K562 (cell line): ENCODE results near the gene CMSS1. TPM values are rescaled to one million over a fixed set of nuclear protein-coding genes. Genes with fewer than 3 reads are reported as not detected.
A peak's percentile ranks its signal among the peaks of the same experiment; 100 is the strongest.

Source experiments
- ASH1L ChIP-seq: fragments of 450-650 bp; IDR thresholded peaks from 2 replicates; pipeline ENCODE4 v1.6.1; 2018; ENCODE audit warnings: borderline replicate concordance, mild to moderate bottlenecking, low read depth; ENCODE audit not compliant: partially characterized antibody
- EHMT2 ChIP-seq: fragments of 450-650 bp; IDR thresholded peaks from 2 replicates; pipeline ENCODE4 v1.6.1; 2018; ENCODE audit warnings: antibody characterized with exemption
- HDAC6 ChIP-seq: IDR thresholded peaks from 2 replicates; pipeline ENCODE4 v1.6.1; 2012; ENCODE audit warnings: low read depth, mild to moderate bottlenecking, control low read depth, inconsistent platforms, low read length, moderate library complexity
- MCM3 ChIP-seq: fragments of 450-650 bp; IDR thresholded peaks from 2 replicates; pipeline ENCODE4 v1.6.1; 2016
- NR3C1 ChIP-seq: sonication (generic); formaldehyde crosslinking; IDR thresholded peaks from 2 replicates; pipeline ENCODE4 v1.8.1; 2022; ENCODE audit warnings: missing genetic modification reagents
- RFX5 ChIP-seq: IDR thresholded peaks from 2 replicates; pipeline ENCODE4 v1.6.1; 2011; ENCODE audit warnings: low read depth, mild to moderate bottlenecking, improper control_type of control experiment, low read length
- SOX6 ChIP-seq: fragments of 450-650 bp; IDR thresholded peaks from 2 replicates; pipeline ENCODE4 v1.6.1; 2014; ENCODE audit warnings: mild to moderate bottlenecking
- ZNF184 ChIP-seq: sonication (generic); formaldehyde crosslinking; IDR thresholded peaks from 2 replicates; pipeline ENCODE4 v1.5.0; 2020; ENCODE audit warnings: missing genetic modification reagents
- polyA plus RNA-seq, 8 experiments: library from polyadenylated mRNA; depleted of rRNA in 4 of 8; stranded (reverse) in 5 of 8; unstranded in 3 of 8; fragments of >200 nt; fragmentation: Nextera tagmentation in 2 of 8; fragmentation: Illumina TruSeq in 1 of 8; extraction: Ambion mirVana in 2 of 8; extraction: Trizol in 1 of 8; gene quantifications; 2 replicates each; pipeline versions ENCODE4 v1.2.1 to v1.2.3, GENCODE V29; 2011 to 2014; ENCODE audit warnings: inconsistent platforms in 1 of 8, missing spikeins in 1 of 8
- total RNA-seq, 7 experiments: library from RNA; depleted of rRNA in 6 of 7; stranded (reverse); fragments of >200 nt in 6 of 7; fragmentation: Illumina TruSeq in 2 of 7; extraction: Trizol in 2 of 7; gene quantifications; 2 replicates each; pipeline versions ENCODE4 v1.2.1 to v1.2.3, GENCODE V29; 2011 to 2021; ENCODE audit warnings: low replicate concordance in 1 of 7
- TF ChIP-seq, protein P1 (sequence below): fragments of 250-450 bp; sonication (Bioruptor Pico); IDR thresholded peaks from 2 replicates; pipeline ENCODE4 v1.4.0; 2020; ENCODE audit warnings: mild to moderate bottlenecking, moderate library complexity

Gene CMSS1
- total and polyA plus RNA-seq, 9 of the 15 experiments (the other 6 are each of a cell fraction or from before 2014, with no cell fraction given), result 46.9 to 109 (median 72.3) TPM

DNA sequence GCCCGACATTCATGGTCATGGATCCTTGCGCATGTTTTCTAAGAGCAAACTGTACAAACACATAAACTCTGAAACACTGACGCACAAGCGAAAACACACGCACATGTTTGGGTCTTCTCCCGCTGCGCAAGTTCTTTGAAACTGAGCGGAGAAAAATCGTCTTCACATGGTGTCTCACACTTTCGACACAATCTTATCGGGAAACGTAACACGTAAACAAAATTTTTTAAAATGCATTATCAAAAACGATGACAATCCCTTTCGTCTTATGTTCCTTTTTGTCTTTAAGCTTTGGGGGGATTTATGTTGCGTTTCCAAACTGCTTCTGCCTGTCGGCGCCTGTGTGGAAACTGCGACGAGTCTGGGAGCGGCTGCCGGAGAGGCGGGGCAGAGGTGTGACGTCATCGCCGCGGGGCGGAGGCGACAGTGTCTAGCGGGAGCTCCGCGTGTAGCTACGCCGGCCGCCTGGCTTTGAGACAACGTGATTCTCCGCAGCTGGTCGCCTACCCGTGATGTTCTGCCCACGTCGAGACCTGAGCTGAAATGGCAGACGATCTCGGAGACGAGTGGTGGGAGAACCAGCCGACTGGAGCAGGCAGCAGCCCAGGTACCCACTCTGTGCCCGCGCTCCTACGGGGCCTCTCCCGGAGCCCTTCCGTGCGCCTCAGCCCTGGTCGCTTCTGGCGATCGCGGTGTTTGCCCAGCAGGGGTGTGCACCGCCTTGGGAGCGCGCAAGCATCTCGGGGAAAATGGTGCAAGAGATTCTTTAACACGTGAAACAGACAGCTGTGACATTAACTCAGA, at the start of gene CMSS1 (continued):
- TF ChIP-seq, protein P1, sequence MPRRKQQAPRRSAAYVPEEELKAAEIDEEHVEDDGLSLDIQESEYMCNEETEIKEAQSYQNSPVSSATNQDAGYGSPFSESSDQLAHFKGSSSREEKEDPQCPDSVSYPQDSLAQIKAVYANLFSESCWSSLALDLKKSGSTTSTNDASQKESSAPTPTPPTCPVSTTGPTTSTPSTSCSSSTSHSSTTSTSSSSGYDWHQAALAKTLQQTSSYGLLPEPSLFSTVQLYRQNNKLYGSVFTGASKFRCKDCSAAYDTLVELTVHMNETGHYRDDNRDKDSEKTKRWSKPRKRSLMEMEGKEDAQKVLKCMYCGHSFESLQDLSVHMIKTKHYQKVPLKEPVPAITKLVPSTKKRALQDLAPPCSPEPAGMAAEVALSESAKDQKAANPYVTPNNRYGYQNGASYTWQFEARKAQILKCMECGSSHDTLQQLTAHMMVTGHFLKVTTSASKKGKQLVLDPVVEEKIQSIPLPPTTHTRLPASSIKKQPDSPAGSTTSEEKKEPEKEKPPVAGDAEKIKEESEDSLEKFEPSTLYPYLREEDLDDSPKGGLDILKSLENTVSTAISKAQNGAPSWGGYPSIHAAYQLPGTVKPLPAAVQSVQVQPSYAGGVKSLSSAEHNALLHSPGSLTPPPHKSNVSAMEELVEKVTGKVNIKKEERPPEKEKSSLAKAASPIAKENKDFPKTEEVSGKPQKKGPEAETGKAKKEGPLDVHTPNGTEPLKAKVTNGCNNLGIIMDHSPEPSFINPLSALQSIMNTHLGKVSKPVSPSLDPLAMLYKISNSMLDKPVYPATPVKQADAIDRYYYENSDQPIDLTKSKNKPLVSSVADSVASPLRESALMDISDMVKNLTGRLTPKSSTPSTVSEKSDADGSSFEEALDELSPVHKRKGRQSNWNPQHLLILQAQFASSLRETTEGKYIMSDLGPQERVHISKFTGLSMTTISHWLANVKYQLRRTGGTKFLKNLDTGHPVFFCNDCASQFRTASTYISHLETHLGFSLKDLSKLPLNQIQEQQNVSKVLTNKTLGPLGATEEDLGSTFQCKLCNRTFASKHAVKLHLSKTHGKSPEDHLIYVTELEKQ (CRISPR knock-in tag), result no peak
- no peak for TF ChIP-seq EHMT2
- TF ChIP-seq ASH1L, result no peak
- no peak for TF ChIP-seq HDAC6
- TF ChIP-seq NR3C1 (CRISPR knock-in tag), result no peak
- TF ChIP-seq ZNF184 (CRISPR knock-in tag), result no peak
- TF ChIP-seq RFX5, result no peak
- TF ChIP-seq MCM3, result no peak
- TF ChIP-seq SOX6, result peak; percentile 87
